T-helper 9 cell (primary cell): ENCODE measurements around the gene CDK5.
A peak's percentile ranks its signal among the peaks of the same experiment; 100 is the strongest.

Experiments
- DNase-seq: peaks from one replicate; pipeline ENCODE4 v3.0.0-alpha.2; 2020

CDK5 gene

GRCh38 chr7:151071032-151071866 lies 13.6 kb upstream of the CDK5 start:
- no peak for DNase-seq

GRCh38 chr7:151070574-151070960 lies 12.9 kb upstream of the CDK5 start:
- DNase-seq = no peak

- no peak for DNase-seq
Measured at GRCh38 chr7:151069841-151070573, 12.3 kb upstream of the CDK5 start.

GRCh38 chr7:151068069-151068773 lies 10.5 kb upstream of the CDK5 start:
- no peak for DNase-seq

- DNase-seq = no peak
Measured at GRCh38 chr7:151066273-151066974, 8.7 kb upstream of the CDK5 start.

- DNase-seq = no peak
Measured at GRCh38 chr7:151065516-151065915, 7.8 kb upstream of the CDK5 start.

GRCh38 chr7:151064993-151065392 lies 7.3 kb upstream of the CDK5 start:
- no peak for DNase-seq

- no peak for DNase-seq
Measured at GRCh38 chr7:151064454-151064853, 6.8 kb upstream of the CDK5 start.

- DNase-seq = no peak
Measured at GRCh38 chr7:151063212-151063561, 5.5 kb upstream of the CDK5 start.

GRCh38 chr7:151062399-151063211 lies 4.9 kb upstream of the CDK5 start:
- no peak for DNase-seq

- no peak for DNase-seq
Measured at GRCh38 chr7:151062111-151062398, 4.4 kb upstream of the CDK5 start.

- DNase-seq = no peak
Measured at GRCh38 chr7:151061213-151062110, 3.8 kb upstream of the CDK5 start.

GRCh38 chr7:151060416-151061212 lies 2.9 kb upstream of the CDK5 start:
- no peak for DNase-seq

GRCh38 chr7:151060113-151060415 lies 2.4 kb upstream of the CDK5 start:
- no peak for DNase-seq

- DNase-seq = peak; percentile 61
Measured at GRCh38 chr7:151059367-151060112, 1.8 kb upstream of the CDK5 start, which contains the start of gene SLC4A2. SLC4A2 (plus strand) TSS chr7:151059589; CDS start chr7:151061988, 2,399 bp downstream.

GRCh38 chr7:151058781-151059366 lies 1.2 kb upstream of the CDK5 start:
- DNase-seq = no peak

GRCh38 chr7:151057989-151058780 lies 488 bp upstream of the CDK5 start:
- peak; percentile 93 for DNase-seq
